Mammary epithelial cell (primary cell): ENCODE data around the gene KCND3.

Experiments
- EZH2 ChIP-seq: IDR thresholded peaks from 2 replicates; pipeline ENCODE4 v1.6.1; 2012; ENCODE audit warnings: low read length, inconsistent platforms, borderline replicate concordance
- TF ChIP-seq, protein P1 (sequence below), 2 donors: IDR thresholded peaks in 1 of 2; conservative IDR thresholded peaks in 1 of 2; 2 replicates each; pipeline ENCODE4 v1.5.1; 2011 to 2012; ENCODE audit warnings: inconsistent platforms in 2 of 2, low read length in 2 of 2, mild to moderate bottlenecking in 2 of 2, control low read depth in 1 of 2, low read depth in 1 of 2; ENCODE audit not compliant: insufficient read depth in 1 of 2; ENCODE audit errors: extremely low read depth in 1 of 2

DNA sequence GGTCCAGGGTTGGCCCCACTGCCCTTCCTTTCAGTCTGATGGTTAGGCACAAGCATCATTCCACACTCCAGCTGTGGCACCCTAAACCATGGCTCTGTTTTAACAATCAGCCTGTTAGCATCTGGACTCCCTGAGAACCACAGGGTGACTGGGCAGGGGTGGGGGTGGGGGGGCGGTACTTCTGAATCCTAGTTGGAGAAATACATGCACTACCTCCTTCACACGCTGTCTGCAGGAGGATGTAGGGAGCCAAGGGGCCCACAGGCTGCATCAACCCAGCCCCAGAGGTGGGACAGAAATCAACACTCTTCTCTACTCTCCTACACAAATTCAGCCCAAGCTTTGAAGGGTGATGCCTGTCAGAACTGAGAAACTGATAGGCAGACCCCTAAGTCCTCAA is 209.9 kb downstream of the KCND3 start:
- TF ChIP-seq, protein P1, sequence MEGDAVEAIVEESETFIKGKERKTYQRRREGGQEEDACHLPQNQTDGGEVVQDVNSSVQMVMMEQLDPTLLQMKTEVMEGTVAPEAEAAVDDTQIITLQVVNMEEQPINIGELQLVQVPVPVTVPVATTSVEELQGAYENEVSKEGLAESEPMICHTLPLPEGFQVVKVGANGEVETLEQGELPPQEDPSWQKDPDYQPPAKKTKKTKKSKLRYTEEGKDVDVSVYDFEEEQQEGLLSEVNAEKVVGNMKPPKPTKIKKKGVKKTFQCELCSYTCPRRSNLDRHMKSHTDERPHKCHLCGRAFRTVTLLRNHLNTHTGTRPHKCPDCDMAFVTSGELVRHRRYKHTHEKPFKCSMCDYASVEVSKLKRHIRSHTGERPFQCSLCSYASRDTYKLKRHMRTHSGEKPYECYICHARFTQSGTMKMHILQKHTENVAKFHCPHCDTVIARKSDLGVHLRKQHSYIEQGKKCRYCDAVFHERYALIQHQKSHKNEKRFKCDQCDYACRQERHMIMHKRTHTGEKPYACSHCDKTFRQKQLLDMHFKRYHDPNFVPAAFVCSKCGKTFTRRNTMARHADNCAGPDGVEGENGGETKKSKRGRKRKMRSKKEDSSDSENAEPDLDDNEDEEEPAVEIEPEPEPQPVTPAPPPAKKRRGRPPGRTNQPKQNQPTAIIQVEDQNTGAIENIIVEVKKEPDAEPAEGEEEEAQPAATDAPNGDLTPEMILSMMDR (conservative IDR thresholded peaks at IDR 0.05 in 1 of 2, IDR thresholded peaks at IDR 0.05 in 1 of 2; ENCODE audit: extremely low read depth in 1 of 2, insufficient read depth in 1 of 2, low read depth in 1 of 2, low read length in 2 of 2), result no peak
- TF ChIP-seq EZH2, result no peak
